HG03064 (cell line): ENCODE measurements around the gene KLK5.
"Not testable (repeated sequence)": the region's sequence is repeated elsewhere in the genome, so short reads cannot be mapped to it uniquely, and the experiment has no call there.

Source experiments
- ATAC-seq: cut with Tn5 transposase; IDR thresholded peaks from one replicate; pipeline ENCODE4 v1.9.1; 2021; ENCODE audit warnings: low read depth; ENCODE audit not compliant: unreplicated experiment

The KLK5 gene

GRCh38 chr19:50969810-50970209, 17.0 kb upstream of the KLK5 start:
- not testable (repeated sequence) for ATAC-seq

- ATAC-seq: no peak
Observed at GRCh38 chr19:50969413-50969760, 16.5 kb upstream of the KLK5 start, which contains the start of gene KLK6. Gene KLK6 (minus strand): TSS chr19:50969591. CDS start chr19:50968104, 1,487 bp downstream.

- ATAC-seq: no peak
Observed at GRCh38 chr19:50968716-50969412, 16.0 kb upstream of the KLK5 start.

- no peak for ATAC-seq
Observed at GRCh38 chr19:50967929-50968715, 15.3 kb upstream of the KLK5 start.

GRCh38 chr19:50964266-50964665, 11.4 kb upstream of the KLK5 start:
- ATAC-seq: no peak

GRCh38 chr19:50963381-50963780, 10.5 kb upstream of the KLK5 start:
- ATAC-seq: no peak

- ATAC-seq: no peak
Observed at GRCh38 chr19:50962245-50962644, 9.4 kb upstream of the KLK5 start.

- no peak for ATAC-seq
Observed at GRCh38 chr19:50959731-50960500, 7.1 kb upstream of the KLK5 start.

GRCh38 chr19:50957587-50957986, 4.7 kb upstream of the KLK5 start:
- ATAC-seq: no peak

GRCh38 chr19:50949861-50950260, 3.0 kb downstream of the KLK5 start:
- ATAC-seq: no peak

GRCh38 chr19:50947123-50947522, 5.7 kb downstream of the KLK5 start:
- no peak for ATAC-seq

GRCh38 chr19:50944795-50945194, 8.0 kb downstream of the KLK5 start:
- ATAC-seq: no peak

GRCh38 chr19:50943074-50943828, 9.6 kb downstream of the KLK5 start:
- ATAC-seq: no peak

GRCh38 chr19:50939596-50939995, 13.2 kb downstream of the KLK5 start:
- no peak for ATAC-seq

GRCh38 chr19:50933640-50934039, 19.2 kb downstream of the KLK5 start:
- no peak for ATAC-seq

GRCh38 chr19:50932690-50933083, 20.2 kb downstream of the KLK5 start:
- no peak for ATAC-seq

GRCh38 chr19:50932018-50932689, 20.7 kb downstream of the KLK5 start:
- no peak for ATAC-seq

- ATAC-seq: no peak
Observed at GRCh38 chr19:50931023-50931422, 21.8 kb downstream of the KLK5 start.

GRCh38 chr19:50928831-50929230, 24.0 kb downstream of the KLK5 start:
- no peak for ATAC-seq

- ATAC-seq: no peak
Observed at GRCh38 chr19:50926144-50926543, 26.7 kb downstream of the KLK5 start.
